Myocyte (in vitro differentiated cells): ENCODE data around the gene PRKG1. TPM values are rescaled to one million over a fixed set of nuclear protein-coding genes. Genes with fewer than 3 reads are reported as not detected.
"Not testable (repeated sequence)": the region's sequence is repeated elsewhere in the genome, so short reads cannot be mapped to it uniquely, and the experiment has no call there.

ENCODE experiments used
- DNase-seq: peaks from one replicate; pipeline ENCODE4 v3.0.0-alpha.2; 2012; ENCODE audit warnings: low read depth
- total RNA-seq: library from RNA; depleted of rRNA; stranded (reverse); fragments of >200 nt; gene quantifications from 2 replicates; pipeline ENCODE4 v1.2.3, GENCODE V29; 2014

PRKG1 gene
- total RNA-seq, 1 donor from 2014 or later, result 26.7 TPM

DNA sequence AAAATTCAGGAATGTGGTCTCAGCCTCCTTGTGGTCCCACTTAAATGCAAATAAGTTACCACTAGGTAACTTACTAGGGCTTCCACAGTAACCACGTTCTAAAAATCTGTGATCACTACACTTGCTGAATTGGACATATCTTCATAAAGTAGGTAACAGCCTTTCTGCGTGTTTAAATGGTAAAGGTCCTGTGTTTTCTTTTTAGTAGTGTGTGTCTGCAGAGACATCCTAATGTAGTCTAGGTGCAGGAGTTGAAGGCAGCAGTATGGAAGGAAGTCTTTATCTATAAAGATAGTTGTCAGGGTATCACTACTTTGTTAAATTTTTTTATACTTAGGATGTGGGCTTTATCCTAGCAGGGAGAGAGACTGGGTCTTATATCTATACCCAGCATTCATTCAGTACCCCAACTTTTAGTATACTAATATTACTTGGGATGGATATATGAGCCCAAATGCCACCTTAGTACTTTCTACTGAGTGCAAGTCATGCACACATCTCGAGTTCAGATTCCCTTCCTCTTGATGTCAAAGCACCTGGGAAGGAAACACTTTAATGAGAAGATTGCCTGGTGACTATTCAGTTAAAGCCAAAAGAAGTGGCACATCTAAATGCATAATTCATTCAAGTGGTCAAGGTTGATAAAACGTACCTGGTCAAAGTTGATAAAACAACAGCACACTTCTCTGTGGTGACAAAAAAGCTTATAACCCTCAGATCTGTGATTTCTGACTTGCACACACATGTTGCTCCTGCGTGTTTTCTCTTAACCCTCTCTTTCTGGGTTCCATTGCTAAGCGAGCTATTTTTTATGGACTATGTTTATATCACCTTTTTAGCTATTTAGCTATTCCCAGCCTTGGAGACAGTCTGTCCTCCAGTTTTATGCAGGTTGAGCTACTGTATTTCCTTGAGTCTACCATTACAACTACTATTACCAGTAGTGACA lies 958.7 kb downstream of the PRKG1 start:
- DNase-seq, result no peak

DNA sequence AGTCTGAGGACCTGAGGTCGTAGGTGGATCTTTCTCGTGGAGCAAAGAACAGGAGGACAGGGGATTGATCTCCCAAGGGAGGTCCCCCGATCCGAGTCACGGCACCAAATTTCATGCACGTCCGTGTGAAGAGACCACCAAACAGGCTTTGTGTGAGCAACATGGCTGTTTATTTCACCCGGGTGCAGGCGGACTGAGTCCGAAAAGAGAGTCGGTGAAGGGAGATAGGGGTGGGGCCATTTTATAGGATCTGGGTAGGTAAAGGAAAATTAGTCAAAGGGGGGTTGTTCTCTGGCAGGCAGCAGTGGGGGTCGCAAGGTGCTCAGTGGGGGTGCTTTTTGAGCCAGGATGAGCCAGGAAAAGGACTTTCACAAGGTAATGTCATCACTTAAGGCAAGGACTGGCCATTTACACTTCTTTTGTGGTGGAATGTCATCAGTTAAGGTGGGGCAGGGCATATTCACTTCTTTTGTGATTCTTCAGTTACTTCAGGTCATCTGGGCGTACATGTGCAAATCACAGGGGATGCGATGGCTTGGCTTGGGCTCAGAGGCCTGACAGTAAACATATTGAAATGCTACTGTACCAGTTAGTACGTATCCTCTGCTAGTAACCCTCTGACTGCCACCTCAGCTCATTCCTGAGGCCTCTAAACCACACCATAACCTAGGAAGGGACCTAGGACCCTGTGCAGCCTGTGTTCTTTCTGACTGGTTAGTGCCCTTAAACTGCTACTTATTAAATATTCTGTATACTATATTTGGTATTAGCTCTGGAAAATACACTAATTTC lies 964.9 kb downstream of the PRKG1 start:
- DNase-seq, result not testable (repeated sequence)

DNA sequence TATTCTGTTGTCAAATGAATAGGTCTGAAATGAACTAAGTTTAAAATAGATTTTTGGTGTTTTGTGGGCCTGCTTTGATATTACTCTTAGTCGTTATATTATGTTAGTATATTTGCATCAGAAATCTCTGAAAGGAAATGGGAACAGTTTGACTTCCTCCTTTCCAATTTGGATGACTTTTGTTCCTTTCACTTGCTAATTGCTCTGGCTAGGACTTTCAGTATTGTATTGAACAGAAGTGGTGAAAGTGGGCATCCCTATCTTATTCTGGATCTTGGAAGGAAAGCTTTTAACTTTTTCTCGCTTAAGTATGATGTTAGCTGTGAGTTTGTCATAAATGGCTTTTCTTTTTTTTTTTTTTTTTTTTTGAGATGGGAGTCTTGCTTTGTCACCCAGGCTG lies 966.2 kb downstream of the PRKG1 start:
- DNase-seq, result no peak

- no peak for DNase-seq
Observed at GRCh38 chr10:52043811-52044210, 969.5 kb downstream of the PRKG1 start.

GRCh38 chr10:52048051-52048450 lies 973.8 kb downstream of the PRKG1 start:
- no peak for DNase-seq

- no peak for DNase-seq
Observed at GRCh38 chr10:52050429-52051047, 976.3 kb downstream of the PRKG1 start.

GRCh38 chr10:52053497-52053896 lies 979.2 kb downstream of the PRKG1 start:
- no peak for DNase-seq

- no peak for DNase-seq
Observed at GRCh38 chr10:52056291-52056690, 982.0 kb downstream of the PRKG1 start.

GRCh38 chr10:52059089-52059488 lies 984.8 kb downstream of the PRKG1 start:
- DNase-seq, result no peak

DNA sequence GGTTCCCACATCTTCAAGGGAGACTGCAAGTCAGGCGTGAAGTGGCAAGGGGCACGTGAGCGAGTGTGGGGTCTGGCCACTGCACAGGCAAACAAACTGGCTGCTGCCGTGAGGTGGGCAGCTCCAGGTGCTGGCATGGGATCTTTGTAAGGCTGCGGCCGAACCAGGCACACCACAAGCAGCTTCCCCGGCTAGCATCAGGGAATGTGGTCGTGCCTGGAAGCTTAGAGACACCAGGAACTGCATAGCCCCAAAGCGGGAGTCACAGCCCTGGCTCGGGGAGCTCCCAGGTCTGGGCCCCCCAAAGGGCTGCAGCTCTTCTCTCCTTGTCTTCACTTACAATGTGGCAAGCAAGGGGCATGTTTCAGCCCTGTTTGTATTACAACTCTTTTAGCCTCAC lies 988.9 kb downstream of the PRKG1 start:
- DNase-seq, result no peak

DNA sequence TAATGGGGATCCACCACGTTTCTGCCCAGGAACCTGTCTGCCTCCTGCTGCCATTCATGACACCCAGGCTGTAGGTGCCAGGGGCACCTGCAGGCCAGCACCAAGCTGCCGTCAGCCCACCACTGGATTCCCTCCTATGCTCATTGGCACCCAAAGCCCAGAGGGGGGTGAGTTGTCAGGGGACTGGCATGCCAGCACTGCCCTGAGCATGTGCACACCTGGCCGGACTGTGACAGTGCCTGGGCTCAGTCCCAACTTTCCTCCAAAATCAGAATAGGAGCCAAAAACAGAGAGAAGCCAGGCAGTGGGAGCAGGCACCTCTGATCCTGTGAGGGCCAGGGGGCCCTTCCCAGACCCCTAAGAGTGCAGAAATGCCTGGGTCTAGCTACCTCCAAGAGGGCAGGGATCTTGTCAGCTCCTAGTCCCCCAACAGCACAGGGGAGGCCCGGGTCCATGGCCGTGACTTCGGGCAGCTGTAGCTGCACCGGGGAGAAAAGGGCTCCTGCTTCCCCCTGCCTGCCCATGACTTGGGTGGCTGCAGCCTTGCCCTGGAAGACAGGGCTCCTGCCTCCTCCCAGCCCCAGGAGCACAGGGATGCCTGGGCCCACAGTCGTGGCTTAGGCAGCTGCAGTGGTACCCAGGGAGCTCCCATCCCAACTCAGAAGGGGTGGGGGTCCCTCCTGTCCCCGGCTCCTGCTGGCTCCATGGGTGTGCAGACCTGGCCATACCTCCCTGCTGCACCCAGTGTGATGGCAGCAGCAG lies 990.0 kb downstream of the PRKG1 start:
- DNase-seq, result no peak

- peak; percentile 10 for DNase-seq
Observed at GRCh38 chr10:52066383-52066782, 992.1 kb downstream of the PRKG1 start.

GRCh38 chr10:52068485-52068884 lies 994.2 kb downstream of the PRKG1 start:
- DNase-seq, result no peak

- no peak for DNase-seq
Observed at GRCh38 chr10:52071814-52072213, 997.5 kb downstream of the PRKG1 start.

- DNase-seq, result no peak
Observed at GRCh38 chr10:52074505-52075026, 1000.3 kb downstream of the PRKG1 start.

- no peak for DNase-seq
Observed at GRCh38 chr10:52077814-52078213, 1003.5 kb downstream of the PRKG1 start.

DNA sequence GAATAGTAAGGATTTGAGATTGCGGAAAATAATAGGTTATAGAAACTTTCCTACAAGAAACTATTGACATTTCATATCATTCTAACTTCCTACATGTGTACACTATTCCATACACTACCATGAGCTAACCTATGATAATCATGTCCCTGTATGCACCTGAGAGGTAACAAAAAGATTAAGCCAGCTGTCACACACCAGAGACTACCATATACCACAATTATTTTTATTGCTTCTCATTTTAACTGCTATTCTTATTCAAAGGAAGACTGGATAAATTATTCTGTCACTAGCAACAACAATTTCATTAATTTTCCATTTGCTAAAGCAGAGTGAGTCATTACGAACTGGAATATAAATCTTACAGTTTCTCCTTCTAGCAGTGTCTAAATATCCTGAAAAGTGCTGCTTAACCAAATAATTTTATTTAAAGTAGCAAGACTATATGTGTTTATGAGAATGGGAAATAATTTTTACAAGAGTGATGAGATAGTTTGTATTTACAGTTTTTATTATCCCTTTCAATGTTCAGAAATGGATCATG lies 1004.2 kb downstream of the PRKG1 start:
- DNase-seq, result no peak

DNA sequence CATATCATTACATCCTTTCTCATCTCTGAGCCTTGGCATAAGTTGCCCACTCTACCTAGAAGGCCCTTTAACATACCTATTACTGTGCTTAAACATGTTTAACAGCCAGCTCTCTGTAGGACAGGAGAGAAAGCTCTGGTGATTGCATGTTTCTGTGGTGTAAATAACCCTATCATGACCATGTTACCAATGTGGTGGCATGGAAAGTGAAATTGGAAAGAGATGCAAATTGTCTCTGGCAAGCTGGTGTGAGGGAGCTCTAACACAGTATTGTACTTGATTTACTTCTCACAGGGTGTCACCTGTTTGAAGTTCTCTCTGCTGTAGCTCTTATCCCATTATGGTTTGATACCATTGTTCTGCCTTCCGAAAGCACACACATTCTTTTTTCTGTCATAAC lies 1008.0 kb downstream of the PRKG1 start:
- DNase-seq, result no peak

DNA sequence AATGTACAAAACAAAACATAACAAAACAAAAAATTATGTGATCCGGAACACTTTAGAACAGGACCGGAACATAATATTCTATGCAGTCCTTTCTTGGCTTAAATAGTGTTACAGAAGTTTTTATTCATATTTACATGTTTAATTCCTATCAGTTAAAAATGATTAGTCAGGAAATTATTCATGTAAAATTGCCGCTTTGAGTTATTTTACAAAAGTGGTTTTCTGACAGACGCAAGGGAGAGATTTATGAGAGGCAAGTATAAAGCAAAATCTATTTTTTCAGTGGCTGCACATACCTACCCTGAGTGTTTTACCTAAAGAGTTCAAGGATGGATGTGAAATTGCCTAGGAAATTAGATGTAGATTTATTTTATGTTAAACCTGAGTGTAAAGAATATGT lies 1009.1 kb downstream of the PRKG1 start:
- DNase-seq, result no peak

GRCh38 chr10:52092390-52092789 lies 1018.1 kb downstream of the PRKG1 start:
- DNase-seq, result peak; percentile 13

DNA sequence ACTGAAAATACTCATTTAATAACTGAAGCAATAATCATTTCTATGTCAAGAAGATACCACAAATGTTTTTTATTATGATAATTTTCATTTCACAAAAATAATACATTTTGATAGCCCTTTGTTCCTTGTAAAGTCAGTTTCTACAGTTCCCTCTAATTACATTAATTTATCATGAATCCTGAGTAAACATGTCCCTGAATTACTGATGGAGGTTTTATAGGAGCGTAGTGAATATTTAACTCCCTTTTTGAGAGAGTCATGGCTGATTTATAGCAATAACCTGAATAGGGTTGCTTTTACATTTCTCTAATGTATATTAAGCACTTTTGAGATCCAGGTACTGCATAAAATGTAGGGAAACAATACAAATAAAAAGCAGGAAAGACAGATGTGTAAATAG lies 1023.8 kb downstream of the PRKG1 start:
- DNase-seq, result no peak
